OCI-M1 (cell line): Measurements from ENCODE around the gene LRCOL1.

Experiments
- DNase-seq: peaks from one replicate; lab custom pipeline; 2025; lab: John Stamatoyannopoulos, UW

Gene LRCOL1

GRCh38 chr12:132563911-132564310 lies 46.5 kb downstream of the LRCOL1 start:
- DNase-seq: no peak

DNA sequence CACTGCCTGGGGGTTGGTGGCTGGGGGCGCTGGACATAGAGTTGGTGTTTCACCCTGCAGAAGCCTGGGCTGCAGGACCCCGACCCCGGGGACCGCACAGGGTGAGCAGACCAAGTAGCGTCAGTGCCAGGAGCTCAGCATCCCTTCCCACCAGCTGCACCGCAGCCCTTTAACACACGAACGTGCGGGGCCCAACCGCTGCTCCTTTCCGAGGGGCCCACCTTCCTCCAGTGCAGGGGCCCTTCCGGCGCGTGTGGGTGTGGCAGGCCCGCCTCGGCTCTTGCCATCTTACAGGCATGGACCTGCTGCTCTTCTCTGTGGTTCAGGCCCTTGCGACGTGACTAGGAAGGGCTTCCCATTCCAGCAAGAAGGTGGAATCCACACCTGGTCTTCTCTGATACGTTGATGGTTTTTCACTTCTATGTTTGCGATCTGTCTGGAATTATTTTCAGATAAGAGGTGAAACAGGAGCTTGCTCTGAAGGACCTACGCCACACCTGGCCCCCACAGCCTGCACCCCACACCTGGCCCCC lies 47.8 kb downstream of the LRCOL1 start:
- no peak for DNase-seq

DNA sequence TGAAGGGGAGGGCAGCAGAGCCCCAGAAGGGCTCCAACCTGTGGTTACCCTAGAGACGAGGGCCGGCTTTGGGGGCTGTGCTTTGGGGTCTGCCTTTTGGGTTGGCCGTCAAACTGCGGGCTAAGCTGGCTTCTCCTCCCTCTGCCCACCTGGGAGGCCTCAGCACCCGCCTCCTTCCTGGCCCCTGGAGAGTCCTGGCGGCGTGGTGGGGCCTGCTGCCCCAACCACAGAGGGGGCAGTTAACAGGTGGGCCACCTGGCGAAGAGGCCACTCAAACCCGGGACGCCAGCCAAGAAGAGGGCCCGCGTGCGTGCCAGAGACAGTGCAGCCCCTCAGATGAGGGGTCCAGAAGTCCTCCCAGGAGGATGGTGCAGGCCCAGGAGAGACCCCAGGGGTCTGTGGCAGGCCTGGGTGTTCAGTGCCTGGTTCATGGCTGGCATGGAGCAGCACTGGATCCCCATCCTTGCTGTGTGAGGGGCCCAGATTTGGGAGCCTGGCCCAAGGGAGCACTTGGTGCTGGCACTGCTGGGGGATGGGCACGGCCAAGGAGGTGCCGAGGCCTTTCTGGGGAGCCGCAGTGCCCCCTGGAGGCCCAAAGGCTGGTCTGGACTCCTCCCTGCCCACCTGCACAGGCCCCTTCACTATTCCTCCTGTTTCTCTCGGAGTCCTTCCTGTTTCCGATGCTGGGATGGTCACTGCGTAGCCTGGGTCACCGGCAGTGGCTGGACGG lies 48.8 kb downstream of the LRCOL1 start:
- DNase-seq: peak; percentile 14

DNA sequence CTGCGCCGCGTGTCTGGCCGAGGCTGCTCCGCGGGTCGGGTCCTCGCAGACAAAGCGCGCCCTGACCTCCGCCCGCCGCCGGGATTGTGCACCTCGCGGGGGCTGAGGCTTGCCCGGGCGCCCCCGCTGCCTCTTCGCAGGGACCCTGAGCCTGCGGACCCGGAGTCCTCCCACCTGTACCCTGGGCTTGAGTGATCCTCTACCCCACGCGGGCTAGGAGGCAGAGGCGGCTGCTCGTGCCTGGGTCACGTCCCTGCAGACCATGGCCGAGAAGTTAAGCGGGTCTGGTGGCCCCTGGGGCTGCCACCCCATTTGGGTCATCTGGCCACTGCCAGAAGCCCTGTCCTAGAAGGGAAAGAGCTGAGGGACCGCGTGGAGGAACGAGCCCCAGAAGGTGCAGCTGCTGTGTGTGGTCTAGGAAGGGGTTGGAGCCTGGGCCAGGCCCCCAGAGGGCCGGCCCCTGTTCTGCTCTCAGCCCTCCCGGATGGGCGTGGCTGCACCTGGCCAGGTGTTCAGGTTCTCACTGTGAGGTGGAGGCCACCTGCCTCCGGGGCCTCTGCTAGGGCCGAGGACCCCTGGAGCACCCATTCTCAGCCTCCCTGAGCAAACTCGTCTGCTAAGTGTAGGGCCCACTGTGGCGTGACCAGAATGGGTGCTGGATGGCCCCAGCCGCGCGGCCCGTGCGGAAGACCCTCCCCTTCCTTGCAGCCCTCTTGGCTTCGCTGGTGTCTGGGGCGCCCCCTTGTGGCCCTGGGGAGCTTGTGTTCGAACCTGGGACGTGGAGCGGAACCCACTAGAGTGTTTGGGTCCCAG lies 49.6 kb downstream of the LRCOL1 start:
- DNase-seq: peak; percentile 85

DNA sequence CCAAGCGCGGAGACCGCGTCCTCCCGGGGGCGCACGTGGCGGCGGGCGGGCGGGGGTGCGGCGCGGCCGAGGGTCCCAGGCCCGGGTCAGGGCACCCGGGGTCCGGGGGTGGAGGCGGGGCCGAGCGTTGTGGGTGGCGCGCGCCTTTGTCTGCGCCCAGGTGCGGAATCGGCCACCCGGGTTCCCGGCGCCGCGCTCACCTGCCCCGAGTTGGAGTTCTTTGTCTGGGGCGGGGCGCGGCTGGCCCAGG lies 50.1 kb downstream of the LRCOL1 start:
- no peak for DNase-seq

- peak; percentile 59 for DNase-seq
Observed at GRCh38 chr12:132559652-132560363, 50.6 kb downstream of the LRCOL1 start.

- DNase-seq: no peak
Observed at GRCh38 chr12:132558861-132559623, 51.3 kb downstream of the LRCOL1 start.

DNA sequence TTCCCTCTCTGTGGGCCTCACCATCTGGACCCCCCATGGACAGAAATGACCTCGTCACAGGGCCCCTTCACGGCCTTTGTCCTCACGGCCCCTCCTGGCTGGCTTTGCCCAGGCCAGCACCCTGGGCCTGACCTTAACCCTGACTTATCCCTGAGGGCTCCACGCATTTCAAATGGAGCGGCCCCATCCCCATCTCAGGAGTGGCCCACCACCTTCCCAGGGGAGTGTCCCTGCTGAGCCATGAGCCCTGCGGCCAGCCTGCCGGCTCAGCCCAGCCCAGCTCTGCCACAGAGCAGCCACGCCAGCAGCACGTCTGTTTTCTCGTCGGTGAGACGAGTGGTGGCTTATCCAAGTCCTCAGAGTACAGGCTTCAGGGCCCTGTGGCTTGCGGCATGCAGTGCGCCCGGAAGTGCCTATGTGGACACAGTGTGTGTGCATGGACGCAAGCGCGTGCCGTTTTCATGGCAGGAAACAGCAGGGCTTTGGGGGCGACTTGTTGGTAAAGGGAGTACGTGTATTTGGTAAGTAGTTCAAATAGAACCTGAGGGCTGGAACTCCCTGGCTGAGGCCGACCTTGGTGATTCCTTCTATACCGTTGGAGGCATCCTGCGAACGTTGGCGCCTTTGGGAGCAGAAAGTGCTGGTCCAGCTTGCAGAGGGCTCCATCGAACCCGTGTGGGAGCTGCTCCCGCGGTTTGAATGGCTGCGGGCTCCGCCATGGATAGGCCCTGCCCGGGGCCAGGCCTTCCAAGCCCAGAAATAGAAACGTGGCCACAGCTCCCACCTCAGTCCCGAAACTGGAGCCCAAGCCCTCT lies 52.1 kb downstream of the LRCOL1 start:
- no peak for DNase-seq

DNA sequence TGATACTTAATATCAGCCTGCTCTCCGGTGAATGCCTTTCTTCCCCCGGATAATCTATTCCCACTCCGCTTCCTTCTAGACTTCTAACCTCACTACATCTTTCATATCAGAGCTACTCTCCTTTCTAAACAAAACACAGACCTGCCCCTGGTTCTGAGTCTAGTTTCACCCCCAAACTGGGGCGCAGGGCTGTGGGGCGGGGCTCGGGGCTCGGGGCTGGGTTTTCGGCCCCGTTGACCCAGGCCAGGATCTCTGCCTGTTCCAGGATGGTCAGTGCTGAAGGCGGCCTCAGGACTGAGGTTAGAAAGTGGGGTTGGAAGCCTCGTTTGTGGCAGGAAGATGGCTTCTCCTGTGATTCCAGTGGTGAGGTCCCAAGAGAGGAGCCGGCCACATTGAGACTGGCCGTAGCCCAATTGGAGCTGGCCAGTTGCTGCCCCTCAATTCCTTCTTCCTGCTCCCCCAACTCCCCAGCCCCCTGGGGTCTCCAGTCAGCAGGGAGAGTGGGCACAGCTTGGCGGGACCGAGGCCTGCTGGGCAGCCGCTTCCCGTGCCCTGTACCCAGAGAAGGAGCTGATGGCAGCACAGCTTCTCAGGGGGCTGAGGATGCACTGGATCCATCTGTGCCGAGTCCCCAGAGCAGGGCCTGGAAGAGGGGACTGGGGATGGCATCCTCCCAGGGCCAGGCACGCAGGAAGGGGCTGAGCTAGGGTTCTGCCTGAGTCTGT lies 52.9 kb downstream of the LRCOL1 start:
- DNase-seq: no peak

DNA sequence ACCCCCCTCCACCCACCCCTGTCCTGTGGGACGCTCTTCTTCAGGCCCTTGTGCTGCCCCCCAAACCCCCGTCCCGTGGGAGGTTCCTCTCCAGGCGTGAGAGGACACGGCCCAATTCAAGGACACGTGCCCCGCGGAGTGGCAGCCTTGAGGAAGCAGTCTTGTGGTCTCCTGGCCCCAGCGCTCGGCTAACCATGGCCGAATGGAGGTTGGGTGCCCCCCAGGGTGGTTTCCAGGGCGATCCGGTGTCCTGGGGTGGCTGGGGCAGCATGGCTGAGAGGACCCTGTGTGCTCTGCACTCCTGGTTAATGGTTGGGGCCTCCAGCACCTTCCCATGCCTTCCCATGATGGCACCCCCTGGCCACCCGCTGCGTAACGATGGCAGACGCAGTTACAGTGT lies 53.6 kb downstream of the LRCOL1 start:
- DNase-seq: no peak

DNA sequence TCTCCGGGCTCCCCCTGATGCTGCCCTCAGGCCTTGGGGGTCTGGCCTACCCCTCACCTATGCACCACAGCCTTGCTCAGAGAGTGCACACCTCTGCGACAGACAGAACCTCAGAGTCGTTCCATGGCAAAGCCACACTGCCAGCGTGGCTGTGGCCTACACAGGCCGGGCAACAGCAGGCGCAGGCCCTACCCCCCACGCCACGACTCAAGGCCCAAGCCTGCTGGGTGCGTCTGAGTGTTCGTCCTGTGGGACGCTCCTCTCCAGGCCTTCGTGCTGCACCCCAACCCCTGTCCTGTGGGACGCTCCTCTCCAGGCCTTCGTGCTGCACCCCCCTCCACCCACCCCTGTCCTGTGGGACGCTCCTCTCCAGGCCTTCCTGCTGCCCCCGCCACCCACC lies 54.2 kb downstream of the LRCOL1 start:
- DNase-seq: no peak

DNA sequence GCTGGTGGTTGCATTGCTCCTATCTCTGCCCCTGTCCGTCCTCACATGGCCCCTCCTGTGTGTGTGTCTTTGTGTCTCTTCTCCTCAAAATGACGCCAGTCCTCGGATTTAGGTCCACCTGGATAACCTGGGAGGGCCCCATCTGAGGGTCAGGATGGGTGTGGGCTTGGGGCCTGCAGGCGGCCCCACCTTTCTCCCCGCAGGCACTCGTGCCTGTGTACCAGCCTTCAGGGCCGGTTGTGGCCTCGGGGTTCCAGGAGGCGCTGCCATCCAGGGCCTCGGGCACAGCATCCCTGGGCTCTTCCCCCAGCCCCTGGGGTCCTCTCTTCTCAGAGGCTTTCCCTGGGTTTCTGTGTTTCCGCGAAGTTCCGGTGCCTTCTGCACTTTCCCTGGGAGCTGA lies 54.7 kb downstream of the LRCOL1 start:
- DNase-seq: no peak

DNA sequence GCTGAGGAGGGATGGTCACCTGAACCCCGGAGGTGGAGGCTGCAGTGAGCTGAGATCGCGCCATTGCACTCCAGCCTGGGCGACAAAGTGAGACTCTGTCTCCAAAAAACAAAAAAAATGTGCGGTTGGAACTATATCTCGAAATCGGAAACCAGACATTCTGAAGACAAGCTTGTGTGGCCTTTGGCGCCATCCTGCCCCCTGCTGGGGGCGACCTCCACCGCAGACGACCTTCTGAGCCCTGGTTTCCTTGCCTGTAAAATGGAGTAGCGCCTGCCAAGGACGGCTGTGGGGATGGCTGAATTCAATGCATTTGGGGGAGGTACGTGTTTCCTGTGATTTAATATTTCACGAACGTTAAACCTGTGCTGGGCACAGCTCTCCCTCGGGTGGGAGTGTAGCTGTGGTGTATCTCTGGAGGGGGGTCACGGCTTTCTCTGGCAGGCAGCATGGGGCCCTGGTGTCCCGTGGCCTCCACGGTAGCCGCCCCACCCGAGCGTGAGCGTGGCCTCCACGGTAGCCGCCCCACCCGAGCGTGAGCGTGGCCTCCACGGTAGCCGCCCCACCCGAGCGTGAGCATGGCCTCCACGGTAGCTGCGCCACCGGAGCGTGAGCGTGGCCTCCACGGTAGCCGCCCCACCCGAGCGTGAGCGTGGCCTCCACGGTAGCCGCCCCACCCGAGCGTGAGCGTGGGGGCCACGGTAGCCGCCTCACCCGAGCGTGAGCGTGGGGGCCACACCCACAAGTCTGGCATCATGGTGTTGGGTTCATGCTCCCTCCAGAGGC lies 55.3 kb downstream of the LRCOL1 start:
- peak; percentile 16 for DNase-seq
